NCI-H2107 (cell line): ENCODE data around the gene KCNE1.

ENCODE experiments used
- DNase-seq: peaks from one replicate; lab custom pipeline; 2025; lab: John Stamatoyannopoulos, UW

Gene KCNE1

DNA sequence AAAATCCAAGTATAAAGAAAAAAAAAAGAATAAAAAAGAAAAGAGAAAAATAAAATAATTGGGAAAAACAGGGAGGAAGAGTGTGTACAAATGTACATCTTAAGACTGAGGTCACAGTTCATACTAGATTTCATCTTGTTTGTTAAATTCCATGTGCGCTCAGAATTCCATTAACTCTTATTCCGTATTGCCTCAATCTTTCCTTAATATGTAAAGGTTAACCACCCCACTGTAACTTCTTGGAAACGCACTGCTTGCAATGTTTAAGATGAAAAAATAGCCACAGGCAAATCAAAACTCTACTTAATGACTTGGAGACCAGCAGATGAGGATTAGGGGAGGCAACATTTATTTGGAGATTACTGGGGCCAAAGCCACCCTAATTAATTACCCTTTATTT lies 23.9 kb upstream of the KCNE1 start:
- DNase-seq: no peak

- no peak for DNase-seq
These were observed 22.5 kb upstream of the KCNE1 start for GRCh38 chr21:34534522-34534921.

- no peak for DNase-seq
These were observed 21.9 kb upstream of the KCNE1 start for GRCh38 chr21:34533938-34534337.

DNA sequence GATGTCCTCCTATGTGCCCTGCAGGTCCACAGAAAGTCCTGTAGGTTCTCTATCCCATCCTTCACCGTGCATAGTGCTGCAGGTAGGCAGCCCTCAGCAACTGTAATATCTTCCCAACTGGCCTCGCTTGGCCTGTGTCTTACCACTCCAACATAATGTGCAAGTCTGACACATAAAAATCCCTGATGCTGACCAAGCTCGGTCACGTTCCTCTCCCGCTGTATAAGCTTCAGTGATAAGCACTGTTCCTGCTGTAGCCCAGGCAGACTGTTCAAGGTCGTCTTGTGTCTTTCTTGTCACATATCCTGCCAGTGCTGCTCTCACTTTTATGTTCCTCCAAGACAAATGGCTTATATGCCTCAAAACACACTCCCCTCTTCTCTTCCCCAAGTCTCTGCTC lies 19.4 kb upstream of the KCNE1 start:
- no peak for DNase-seq

- DNase-seq: no peak
These were observed 18.3 kb upstream of the KCNE1 start for GRCh38 chr21:34530261-34530660.

DNA sequence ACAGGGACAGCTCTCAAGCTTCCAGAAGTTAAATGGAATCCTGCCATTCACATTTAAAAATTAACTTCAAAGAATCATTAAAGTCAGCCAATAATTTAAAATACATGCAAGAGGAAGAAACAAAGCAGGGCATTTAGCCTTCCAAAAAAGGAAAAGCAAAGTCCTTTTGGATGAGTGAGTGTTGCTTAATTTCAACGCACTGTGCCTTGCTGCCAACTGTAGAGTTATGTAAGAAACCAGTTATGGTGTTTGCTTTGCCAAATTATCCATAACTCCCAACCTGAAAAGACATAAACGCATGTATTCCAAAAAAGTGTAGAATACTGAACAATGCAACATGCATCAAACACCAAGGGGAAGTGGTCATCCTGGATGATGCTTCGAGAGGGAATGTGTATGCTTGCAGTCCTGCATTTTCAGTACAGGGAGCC lies 16.1 kb upstream of the KCNE1 start:
- no peak for DNase-seq

DNA sequence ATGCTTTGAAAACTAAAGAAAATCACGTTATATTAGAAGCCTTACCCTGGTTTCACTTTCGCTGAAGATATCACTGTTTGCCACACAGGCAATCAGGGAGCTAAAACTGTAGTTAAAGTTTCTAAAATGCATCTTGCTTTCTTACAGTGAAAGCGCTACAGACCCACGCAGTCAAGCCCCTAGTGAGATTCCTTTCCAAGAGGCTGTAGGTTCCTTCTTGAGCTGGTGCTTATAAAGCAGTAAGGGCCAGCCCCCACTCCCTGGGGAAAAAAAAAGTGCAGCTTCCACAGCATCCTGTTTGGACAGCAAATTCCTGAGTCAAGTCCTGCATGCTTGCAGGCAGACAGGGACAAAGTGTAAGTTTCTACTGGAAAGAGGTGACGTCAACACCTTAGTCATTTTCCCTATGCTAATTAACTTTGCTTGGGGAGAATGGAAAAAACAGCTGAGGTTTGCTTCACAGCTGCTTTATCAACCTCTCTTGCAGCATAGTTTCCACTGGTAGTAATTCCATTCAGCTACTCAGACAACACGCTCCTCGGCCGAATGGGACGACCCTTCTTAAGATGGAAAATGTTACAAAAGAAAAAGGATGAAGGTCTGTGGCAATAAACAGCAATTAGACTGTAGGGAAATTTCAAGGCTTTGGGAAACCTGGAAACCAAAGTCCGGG lies 14.7 kb upstream of the KCNE1 start:
- no peak for DNase-seq

GRCh38 chr21:34526241-34526617 lies 14.2 kb upstream of the KCNE1 start:
- no peak for DNase-seq

DNA sequence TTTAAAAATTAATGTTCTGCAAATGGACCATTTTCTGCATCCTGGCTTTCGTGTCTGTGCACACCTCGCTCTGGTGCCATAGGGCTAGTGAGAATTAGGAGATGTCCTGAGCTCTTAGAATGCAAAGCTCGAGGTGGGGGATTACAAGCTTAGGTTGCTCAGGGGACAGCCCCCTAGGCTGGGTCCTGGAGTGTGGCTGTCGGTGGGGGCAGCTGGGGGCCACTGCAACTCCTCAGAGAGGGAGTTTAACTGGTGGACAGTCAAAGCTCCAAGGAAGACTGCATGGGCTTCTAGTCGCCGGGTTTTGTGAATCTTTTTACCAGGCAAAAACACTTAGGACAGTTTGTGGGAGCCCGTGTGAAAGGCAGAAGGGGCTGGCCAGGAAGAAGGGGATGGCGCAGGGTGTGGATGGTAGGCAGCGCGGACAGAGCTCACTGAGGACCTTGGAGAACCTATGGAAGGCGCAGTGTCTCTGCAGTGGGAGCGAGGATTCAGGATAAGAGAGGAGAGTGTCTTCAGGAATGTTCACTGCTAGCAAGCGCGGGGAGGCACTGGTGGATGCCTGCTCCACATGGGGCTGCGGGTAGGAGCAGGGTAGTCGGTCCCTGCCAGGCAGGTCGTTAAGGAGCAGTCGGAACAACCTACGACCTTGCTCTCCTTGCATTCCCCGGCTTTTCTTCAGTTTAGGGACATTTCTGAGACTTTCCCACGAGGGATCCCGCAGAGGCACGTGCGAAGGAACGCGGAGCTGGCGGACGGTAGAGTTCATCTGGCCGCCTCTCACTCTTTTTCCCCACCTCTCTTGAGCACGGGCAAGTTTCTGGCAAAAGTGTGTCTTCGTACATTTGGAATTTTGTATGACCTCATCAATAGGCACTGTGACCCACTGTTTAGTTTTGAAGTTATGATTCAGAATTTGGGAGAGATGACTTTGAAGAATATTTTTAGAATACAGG lies 12.9 kb upstream of the KCNE1 start:
- DNase-seq: no peak

GRCh38 chr21:34523019-34523555 lies 11.1 kb upstream of the KCNE1 start:
- DNase-seq: no peak

DNA sequence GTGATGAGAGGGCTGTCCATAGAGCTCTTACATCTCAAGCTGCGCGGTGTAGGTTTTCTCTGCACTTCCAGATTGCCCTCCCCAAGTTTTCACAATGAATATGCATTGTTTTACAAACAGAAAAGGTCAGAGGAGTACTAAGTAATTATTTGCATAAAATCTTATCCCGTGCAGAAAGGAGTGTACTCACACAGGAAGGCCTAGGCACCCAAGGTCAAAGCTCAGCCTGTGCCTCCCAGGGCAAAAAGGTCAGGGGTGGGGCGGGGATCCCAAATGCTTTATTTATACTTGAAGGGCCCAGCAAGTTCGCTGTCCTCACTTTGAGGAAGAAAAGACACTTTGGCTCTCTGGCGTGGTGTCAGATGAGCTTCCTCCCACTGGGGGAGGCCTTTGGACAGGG lies 10.3 kb upstream of the KCNE1 start:
- no peak for DNase-seq

- DNase-seq: no peak
These were observed 9.6 kb upstream of the KCNE1 start for GRCh38 chr21:34521561-34521960.

DNA sequence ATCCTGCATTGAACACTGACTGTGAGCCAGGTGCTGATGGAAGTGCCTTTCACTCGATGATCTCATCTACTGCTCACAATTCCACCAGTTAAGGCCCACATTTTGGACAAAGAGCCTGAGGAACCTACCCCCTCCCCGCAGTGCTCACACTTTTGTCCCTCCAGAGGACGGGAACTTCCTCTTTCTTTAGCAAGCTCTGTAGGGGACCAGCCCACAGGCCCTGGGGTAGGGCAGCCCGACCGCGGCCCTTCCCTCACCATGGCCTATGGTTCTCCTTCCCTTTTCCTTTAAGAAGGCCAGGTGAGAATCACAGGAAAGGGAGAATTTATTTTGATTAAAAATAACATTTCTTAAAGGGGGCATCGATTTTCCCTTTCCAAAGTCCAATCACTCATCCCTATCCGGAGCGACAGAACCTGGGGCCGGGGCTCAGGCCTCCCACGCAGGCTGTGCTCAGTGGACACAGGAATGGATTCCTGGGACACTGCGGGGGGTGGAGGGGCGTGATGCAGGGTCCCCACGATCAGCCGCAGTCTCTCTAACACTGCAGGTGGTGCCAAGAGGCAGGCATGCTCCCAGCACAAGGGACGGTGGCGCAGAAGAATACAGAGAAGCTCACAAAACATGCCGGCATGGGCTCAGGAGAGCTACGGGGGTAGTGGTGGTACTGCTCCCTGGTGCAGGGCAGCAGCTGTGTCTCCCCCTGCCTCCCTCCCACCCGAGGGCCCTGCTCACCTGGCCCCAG lies 8.9 kb upstream of the KCNE1 start:
- no peak for DNase-seq

DNA sequence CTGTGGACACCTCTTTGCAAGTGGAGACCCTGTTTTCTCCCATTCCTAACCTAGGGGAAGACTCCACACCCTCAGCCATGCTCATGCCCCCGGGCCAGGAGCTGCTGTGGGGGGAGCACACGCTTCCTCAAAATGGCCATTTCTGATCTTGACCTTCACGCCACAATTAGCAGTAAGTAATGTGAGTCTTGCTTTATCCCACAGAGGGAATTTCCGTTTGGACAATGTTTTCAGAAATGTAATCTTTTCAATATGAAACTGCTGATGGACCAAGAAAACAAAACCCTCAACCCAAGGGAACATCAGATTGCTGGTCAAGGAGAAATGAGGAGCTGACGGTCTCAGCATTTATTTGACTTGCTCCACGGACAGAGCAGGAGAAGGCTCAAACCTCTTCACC lies 8.3 kb upstream of the KCNE1 start:
- no peak for DNase-seq

GRCh38 chr21:34519694-34520093 lies 7.7 kb upstream of the KCNE1 start:
- no peak for DNase-seq

- DNase-seq: no peak
These were observed 7.0 kb upstream of the KCNE1 start for GRCh38 chr21:34519016-34519415.

DNA sequence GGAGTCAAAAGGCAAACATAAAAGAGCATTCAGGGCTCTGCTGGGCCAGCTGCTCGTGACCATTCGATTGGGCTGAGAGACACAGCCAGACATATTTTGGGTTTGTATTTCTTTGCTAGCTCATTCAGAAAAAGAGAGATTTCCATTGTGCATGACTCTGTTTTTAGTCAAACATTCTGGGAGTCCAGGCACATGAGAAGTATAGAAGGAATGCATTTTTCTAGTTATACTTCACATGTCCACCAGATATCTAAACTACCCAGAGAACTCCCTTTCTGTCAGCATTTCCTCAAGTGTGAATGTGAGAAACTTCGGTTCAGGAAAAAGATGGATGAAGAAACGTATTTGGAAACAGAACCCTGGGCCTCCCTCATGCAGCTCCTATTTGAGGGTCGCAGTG lies 6.3 kb upstream of the KCNE1 start:
- no peak for DNase-seq

- DNase-seq: no peak
These were observed 5.7 kb upstream of the KCNE1 start for GRCh38 chr21:34517491-34518245.

- no peak for DNase-seq
These were observed 5.0 kb upstream of the KCNE1 start for GRCh38 chr21:34517039-34517438.

GRCh38 chr21:34514576-34515115 lies 2.6 kb upstream of the KCNE1 start:
- no peak for DNase-seq

DNA sequence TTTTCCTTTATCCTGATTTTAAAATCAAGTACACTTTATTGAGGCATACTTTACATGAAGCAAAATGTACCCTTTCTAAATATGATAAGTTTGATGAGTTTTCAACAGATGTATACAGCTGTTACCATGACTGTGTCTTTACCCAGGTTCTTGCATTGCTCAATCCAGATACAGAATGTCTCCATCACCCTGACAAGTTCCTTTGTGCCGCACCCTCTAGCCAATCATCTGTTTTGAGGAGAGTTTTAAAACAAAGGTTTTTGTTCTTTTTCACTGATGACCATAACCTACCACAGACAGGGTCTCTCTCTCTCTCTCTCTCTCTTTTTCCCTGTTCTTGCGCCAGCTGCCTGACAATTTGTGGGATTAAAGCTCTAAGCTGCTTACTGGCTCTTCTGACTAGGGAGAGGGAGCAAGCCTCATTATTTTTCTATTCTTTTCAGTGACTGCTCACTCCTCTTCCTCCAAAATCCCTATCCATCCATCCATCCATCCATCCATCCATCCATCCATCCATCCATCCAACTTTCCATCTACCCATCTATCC lies 1.2 kb upstream of the KCNE1 start:
- DNase-seq: no peak
